Neural cell (in vitro differentiated cells): ENCODE measurements around the gene HEBP1. TPM values are rescaled to one million over a fixed set of nuclear protein-coding genes. Genes with fewer than 3 reads are reported as not detected.

Experiments used
- H2AFZ ChIP-seq: fragments of 200-600, 300-800 bp; sonication (generic), shearing (Covaris generic); 2 replicates; pipeline ENCODE4 v1.6.0; 2014; ENCODE audit warnings: low read depth, mild to moderate bottlenecking, antibody characterized with exemption, low read length, moderate library complexity
- H3F3A ChIP-seq: fragments of 200-600 bp; shearing (Covaris generic); 2 replicates; pipeline ENCODE4 v1.6.1; 2016; ENCODE audit warnings: mild to moderate bottlenecking, moderate library complexity, mixed read lengths, antibody characterized with exemption, low read length; ENCODE audit not compliant: insufficient read depth, poor library complexity, severe bottlenecking
- H3K27ac ChIP-seq: fragments of 200-600, 300-800 bp; sonication (generic), shearing (Covaris generic); 2 replicates; pipeline ENCODE4 v1.5.1; 2014; ENCODE audit warnings: mild to moderate bottlenecking, low read length, moderate library complexity
- H3K27me3 ChIP-seq: fragments of 300-800, 200-600 bp; sonication (generic), shearing (Covaris generic); 2 replicates; pipeline ENCODE4 v1.6.0; 2014; ENCODE audit warnings: mild to moderate bottlenecking, low read depth, low read length, moderate library complexity; ENCODE audit not compliant: insufficient read depth
- H3K36me3 ChIP-seq: fragments of 300-800, 200-600 bp; sonication (generic), shearing (Covaris generic); 2 replicates; pipeline ENCODE4 v1.5.1; 2014; ENCODE audit warnings: mild to moderate bottlenecking, antibody characterized with exemption, low read length, moderate library complexity; ENCODE audit not compliant: insufficient read depth
- H3K4me2 ChIP-seq: fragments of 300-800, 200-600 bp; sonication (generic), shearing (Covaris generic); 2 replicates; pipeline ENCODE4 v1.6.0; 2014; ENCODE audit warnings: mild to moderate bottlenecking, low read length
- H3K4me3 ChIP-seq: fragments of 300-800, 200-600 bp; sonication (generic), shearing (Covaris generic); 2 replicates; pipeline ENCODE4 v1.5.1; 2014; ENCODE audit warnings: mild to moderate bottlenecking, low read length, moderate library complexity
- H3K79me2 ChIP-seq: fragments of 200-600 bp; shearing (Covaris generic); replicated peaks from 2 replicates; pipeline ENCODE4 v1.6.0; 2014; ENCODE audit warnings: mild to moderate bottlenecking, low read length, moderate library complexity; ENCODE audit not compliant: insufficient read depth
- H3K9ac ChIP-seq: fragments of 300-800, 200-600 bp; sonication (generic), shearing (Covaris generic); 2 replicates; pipeline ENCODE4 v1.6.1; 2016; ENCODE audit warnings: mild to moderate bottlenecking, low read length, mixed read lengths
- H3K9me2 ChIP-seq: fragments of 200-600 bp; shearing (Covaris generic); 2 replicates; pipeline ENCODE4 v1.6.1; 2016; ENCODE audit warnings: mild to moderate bottlenecking, low read length, mixed read lengths; ENCODE audit not compliant: insufficient read depth
- H3K9me3 ChIP-seq: fragments of 200-600, 300-800 bp; sonication (generic), shearing (Covaris generic); 2 replicates; pipeline ENCODE4 v1.6.1; 2016; ENCODE audit warnings: mild to moderate bottlenecking, mixed run types, low read length, moderate library complexity, mixed read lengths
- H4K20me1 ChIP-seq: fragments of 200-600 bp; shearing (Covaris generic); 2 replicates; pipeline ENCODE4 v1.6.1; 2016; ENCODE audit warnings: mild to moderate bottlenecking, mixed run types; ENCODE audit not compliant: insufficient read depth
- CTCF ChIP-seq: fragments of 450-650 bp; IDR thresholded peaks from 2 replicates; pipeline ENCODE4 v1.5.1; 2014; ENCODE audit warnings: antibody characterized with exemption, mild to moderate bottlenecking, moderate library complexity; ENCODE audit not compliant: poor library complexity, severe bottlenecking
- EP300 ChIP-seq: fragments of 450-650 bp; conservative IDR thresholded peaks from 2 replicates; pipeline ENCODE4 v1.6.1; 2014; ENCODE audit warnings: antibody characterized with exemption, mild to moderate bottlenecking, moderate library complexity; ENCODE audit not compliant: poor library complexity, severe bottlenecking
- EZH2 ChIP-seq: fragments of 200-600, 300-800 bp; shearing (Covaris generic), sonication (generic); IDR thresholded peaks from 2 replicates; pipeline ENCODE4 v1.6.1; 2014; ENCODE audit warnings: antibody characterized with exemption, low read length, borderline replicate concordance, mild to moderate bottlenecking; ENCODE audit not compliant: insufficient read depth, poor library complexity, severe bottlenecking
- MXI1 ChIP-seq: fragments of 450-650 bp; conservative IDR thresholded peaks from 2 replicates; pipeline ENCODE4 v1.6.1; 2014; ENCODE audit warnings: antibody characterized with exemption, mild to moderate bottlenecking; ENCODE audit not compliant: poor library complexity, severe bottlenecking
- POLR2AphosphoS5 ChIP-seq: IDR thresholded peaks from 2 replicates; pipeline ENCODE4 v1.6.1; 2012
- RAD21 ChIP-seq: fragments of 450-650 bp; conservative IDR thresholded peaks from 2 replicates; pipeline ENCODE4 v1.6.1; 2014; ENCODE audit warnings: antibody characterized with exemption, mild to moderate bottlenecking, moderate library complexity
- REST ChIP-seq: IDR thresholded peaks from 2 replicates; pipeline ENCODE4 v1.6.1; 2012; ENCODE audit warnings: borderline replicate concordance
- SMC3 ChIP-seq: fragments of 450-650 bp; conservative IDR thresholded peaks from 2 replicates; pipeline ENCODE4 v1.6.1; 2014; ENCODE audit warnings: antibody characterized with exemption, mild to moderate bottlenecking, moderate library complexity; ENCODE audit not compliant: poor library complexity
- TAF1 ChIP-seq: IDR thresholded peaks from 2 replicates; pipeline ENCODE4 v1.6.1; 2012; ENCODE audit warnings: low read depth
- polyA plus RNA-seq: library from polyadenylated mRNA; depleted of rRNA; stranded (reverse); fragments of >200 nt; gene quantifications from 2 replicates; pipeline ENCODE4 v1.2.3, GENCODE V29; 2014

HEBP1 gene
- polyA plus RNA-seq, 1 donor from 2014 or later = 1.2 TPM

GRCh38 chr12:13042666-13043230, 42.7 kb upstream of the HEBP1 start:
- H3K9ac ChIP-seq = no peak overlapping the region
- TF ChIP-seq TAF1 (no peak), POLR2AphosphoS5 (no peak), REST (no peak), CTCF (no peak), EP300 (no peak), MXI1 (no peak), RAD21 (no peak), EZH2 (no peak), SMC3 (no peak)
- no peaks in the 10 kb centered on the region for H3F3A ChIP-seq
- H3K9me3 ChIP-seq = no peaks in the 10 kb centered on the region
- no peak overlapping the region for H3K4me3 ChIP-seq
- H4K20me1 ChIP-seq = no peaks in the 10 kb centered on the region
- no peaks in the 10 kb centered on the region for H3K36me3 ChIP-seq
- H3K27me3 ChIP-seq = no peaks in the 10 kb centered on the region
- no peak overlapping the region for H3K27ac ChIP-seq
- no peak overlapping the region for H3K4me2 ChIP-seq
- H3K9me2 ChIP-seq = no peaks in the 10 kb centered on the region
- no peak overlapping the region for H2AFZ ChIP-seq
- peaks cover 6% of the 10 kb centered on the region for H3K79me2 ChIP-seq

- no peaks in the 10 kb centered on the region for H3K36me3 ChIP-seq
- no peaks in the 10 kb centered on the region for H3F3A ChIP-seq
- no peak overlapping the region for H3K9ac ChIP-seq
- TF ChIP-seq CTCF (no peak), EP300 (no peak)
- no peak overlapping the region for H3K27ac ChIP-seq
- H3K79me2 ChIP-seq = peaks cover 6% of the 10 kb centered on the region
- no peak overlapping the region for H2AFZ ChIP-seq
- no peaks in the 10 kb centered on the region for H3K27me3 ChIP-seq
- H3K9me3 ChIP-seq = no peaks in the 10 kb centered on the region
- H3K4me2 ChIP-seq = no peak overlapping the region
- H4K20me1 ChIP-seq = no peaks in the 10 kb centered on the region
- no peaks in the 10 kb centered on the region for H3K9me2 ChIP-seq
- no peak overlapping the region for H3K4me3 ChIP-seq
Observed at GRCh38 chr12:13041224-13041623, 41.2 kb upstream of the HEBP1 start.
